Activated naive CD4-positive, alpha-beta T cell treated with anti-CD3 and anti-CD28 coated beads, Interleukin-2, amount 10 ng/mL, durations not matched to agents 5 hours and 36 hours (primary cell): ENCODE data around the gene IDH3B. TPM values are rescaled to one million over a fixed set of nuclear protein-coding genes. Genes with fewer than 3 reads are reported as not detected.

ENCODE experiments used
- microRNA-seq: library from miRNA; unstranded; fragments of <30 nt; microRNA quantifications from one replicate; pipeline ENCODE4 v1.2.0, GENCODE V29; 2022; ENCODE audit warnings: borderline microRNAs expressed, borderline replicate concordance
- total RNA-seq, 2 experiments: library from RNA; stranded (reverse); gene quantifications; one replicate each; pipeline ENCODE4 v1.2.3, GENCODE V29; 2021

Gene IDH3B
- 10 to 100 TPM; 87.3 to 92.1 TPM for total RNA-seq

DNA sequence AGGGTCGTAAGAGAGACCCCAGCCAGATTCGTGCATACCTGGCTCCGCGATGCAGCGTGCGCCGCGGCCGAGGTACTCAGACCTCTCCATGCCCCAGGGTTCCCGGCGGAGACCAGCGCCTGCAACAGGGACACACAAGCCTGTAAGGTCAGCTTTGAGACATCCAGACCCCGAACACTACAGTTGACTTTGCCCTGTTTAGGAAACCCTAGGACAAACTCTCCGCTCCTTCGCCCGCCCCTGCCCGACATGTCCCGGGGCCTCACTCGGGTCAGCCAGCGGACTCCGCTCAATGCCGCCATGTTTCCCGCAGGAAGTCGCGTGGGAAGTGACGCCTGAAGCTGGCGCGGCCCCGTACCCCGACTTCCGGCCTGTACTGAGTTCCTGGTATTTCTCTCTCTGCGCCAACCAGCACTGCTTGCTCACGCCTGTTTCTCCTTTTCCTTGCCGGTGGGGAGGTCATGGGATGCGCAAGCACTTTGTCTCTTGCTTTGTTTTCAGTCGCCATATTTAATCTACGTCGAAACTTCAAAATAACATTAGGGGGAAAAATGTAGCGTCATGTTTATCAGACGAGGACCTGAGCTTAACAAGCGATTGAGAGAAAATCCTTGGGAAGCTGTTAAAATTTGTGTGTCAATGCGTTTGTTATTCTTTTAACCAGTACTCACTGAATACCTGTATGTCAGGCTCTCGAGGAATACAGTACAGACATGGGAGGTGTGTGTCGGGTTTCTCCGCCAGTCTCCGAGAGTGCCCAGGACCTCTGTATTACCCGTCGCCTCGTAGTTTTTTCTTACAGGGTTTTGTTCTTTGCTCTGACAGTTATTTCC is at the start of gene IDH3B:
IDH3B (minus strand) TSS at position 330 of the 833 bp plus-strand sequence; CDS start at position 302, 28 bp downstream.

DNA sequence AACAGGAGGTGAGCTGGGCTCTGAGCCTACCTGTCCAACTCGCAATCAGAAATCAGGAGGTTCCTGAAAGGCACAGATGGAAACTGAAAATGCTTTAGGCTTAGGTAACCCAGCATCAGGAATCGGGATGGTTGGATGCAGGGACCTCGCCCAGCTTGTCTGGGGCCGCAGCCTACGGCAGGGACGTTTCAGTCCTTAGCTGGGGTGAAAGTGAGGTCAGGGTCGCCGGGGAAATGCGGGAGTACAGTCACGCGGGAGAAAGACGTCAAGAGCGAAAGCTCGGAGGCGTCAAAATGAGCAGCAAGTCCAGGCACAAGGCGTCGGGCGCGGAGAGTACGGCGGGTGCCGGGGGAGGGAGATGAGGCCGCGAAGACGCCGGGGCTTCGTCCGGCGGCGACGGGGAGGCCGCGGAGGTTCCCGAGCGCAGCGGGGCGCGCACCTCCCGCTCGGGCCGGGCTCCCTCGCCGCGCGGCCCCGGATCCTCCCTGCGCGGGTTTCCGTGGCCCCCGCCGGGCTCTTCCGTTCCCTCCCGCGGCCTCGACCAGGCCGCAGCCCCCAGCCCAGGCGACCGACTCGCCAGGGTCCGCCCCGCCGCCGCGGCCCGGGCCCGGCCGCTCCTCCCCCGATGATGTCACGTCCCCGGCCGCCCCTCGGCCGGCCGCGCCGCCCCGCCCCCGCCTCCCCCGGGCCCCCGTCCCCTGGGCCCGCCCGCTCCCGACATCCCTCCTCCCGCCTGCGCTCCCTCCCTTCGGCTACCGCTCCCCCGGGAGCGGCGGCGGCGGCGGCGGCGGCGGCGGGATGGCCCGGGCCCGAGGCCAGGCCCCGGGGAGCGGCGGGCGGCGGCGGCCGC is 28.2 kb upstream of the IDH3B start, which contains the start of gene EBF4:
EBF4 (plus strand) TSS at position 745 of the 850 bp plus-strand sequence. CDS start 866 bp downstream, outside the sequence.

DNA sequence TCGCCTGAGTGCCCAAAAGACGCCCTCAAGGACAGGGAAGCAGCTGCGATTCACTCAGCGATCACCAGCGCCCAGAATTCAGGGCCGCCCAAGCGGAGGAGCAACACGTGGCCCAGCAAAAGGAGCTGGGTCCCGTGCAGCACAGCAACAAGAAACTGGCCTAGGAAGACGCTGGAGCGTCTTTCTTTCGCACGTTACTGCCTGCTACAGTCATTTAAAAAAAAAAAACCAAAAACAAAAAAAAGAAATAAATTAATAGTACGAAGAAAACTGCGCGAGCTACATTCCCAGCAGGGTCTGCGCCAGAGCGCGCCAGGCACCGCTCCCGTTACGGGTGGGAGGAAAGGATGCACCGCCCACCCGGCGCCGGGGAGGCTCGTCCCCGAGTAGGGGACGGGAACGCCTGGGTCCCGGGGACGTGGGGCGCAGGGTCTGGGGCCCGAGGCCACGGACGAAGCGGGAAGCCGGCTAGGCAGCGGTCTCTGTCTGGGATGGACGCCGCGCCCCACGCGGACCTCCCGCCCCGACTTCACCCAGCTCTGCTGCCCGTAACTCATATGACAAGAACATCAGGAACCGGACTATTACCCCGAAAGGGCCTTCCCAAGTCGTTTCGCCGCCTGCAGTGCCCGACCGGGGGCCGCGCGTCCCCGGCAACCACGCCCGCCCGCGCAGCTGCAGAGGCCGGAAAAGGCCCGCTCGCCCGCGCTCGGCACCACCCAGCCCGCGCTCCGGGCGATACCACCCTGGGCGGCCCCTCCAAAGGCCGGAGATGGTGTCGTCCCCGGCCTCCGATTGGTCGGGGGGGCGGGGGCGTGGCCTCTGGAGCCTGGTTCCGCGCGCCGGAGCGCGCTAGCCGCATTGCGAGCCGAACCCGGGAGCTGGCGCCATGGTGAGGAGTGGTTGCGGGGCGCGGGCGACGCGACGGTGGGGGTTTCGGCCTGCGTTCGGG is 12.0 kb downstream of the IDH3B start, which contains the start of gene NOP56:
NOP56 (plus strand) TSS at position 861 of the 952 bp plus-strand sequence; CDS start at position 890, 29 bp downstream.

Small RNA genes lying within 50 kb of the gene (microRNA-seq; reads per million reads assigned to microRNA genes)
- gene MIR1292 = 12.7 reads per million, percentile 46 among the genes with 10 or more reads in this experiment

Other genes with a start within 250 kb of the IDH3B start
- gene SNRPB, start 193.4 kb downstream of the IDH3B start, total RNA-seq = 100 to 1,000 TPM; 216 to 232 TPM
- gene ZNF343, start 155.3 kb downstream of the IDH3B start, total RNA-seq = 1 to 10 TPM; 6.7 to 8.3 TPM
- gene TMC2, start 127.6 kb downstream of the IDH3B start, total RNA-seq = not detected
- 100 to 1,000 TPM; 292 to 302 TPM for gene NOP56, start 11.6 kb downstream of the IDH3B start, total RNA-seq
- 1 to 10 TPM in 1 of 2 experiments, under 1 TPM in 1; 0.36 to 2.0 TPM for gene EBF4, start 28.6 kb upstream of the IDH3B start, total RNA-seq
- under 1 TPM; 0.10 to 0.12 TPM for gene CPXM1, start 136.4 kb upstream of the IDH3B start, total RNA-seq
- not detected for gene C20orf141, start 150.8 kb upstream of the IDH3B start, total RNA-seq
- gene TMEM239, start 152.1 kb upstream of the IDH3B start, total RNA-seq = not detected
- 10 to 100 TPM; 30.1 to 30.7 TPM for gene PCED1A, start 176.4 kb upstream of the IDH3B start, total RNA-seq
- gene VPS16, start 176.5 kb upstream of the IDH3B start, total RNA-seq = 10 to 100 TPM; 49.8 to 52.4 TPM
- gene PTPRA, start 209.3 kb upstream of the IDH3B start, total RNA-seq = 10 to 100 TPM; 56.6 to 60.8 TPM